Keratinocyte (primary cell): ENCODE measurements around the gene SMG9.

Source experiments
- EZH2 ChIP-seq: IDR thresholded peaks from one replicate; pipeline ENCODE4 v1.6.1; 2012; ENCODE audit warnings: inconsistent platforms, mild to moderate bottlenecking, low read length, moderate library complexity
- TF ChIP-seq, protein P1 (sequence below), 3 experiments: IDR thresholded peaks in 1 of 3; conservative IDR thresholded peaks in 1 of 3; optimal IDR thresholded peaks in 1 of 3; 2 replicates in 2 of 3; 3 replicates in 1 of 3; pipeline versions ENCODE3 to v1.5.1; 2011; ENCODE audit warnings: low read length in 3 of 3, mild to moderate bottlenecking in 3 of 3, moderate library complexity in 2 of 3, control low read depth in 1 of 3, inconsistent platforms in 1 of 3; ENCODE audit not compliant: insufficient read depth in 2 of 3; ENCODE audit errors: extremely low read depth in 1 of 3

DNA sequence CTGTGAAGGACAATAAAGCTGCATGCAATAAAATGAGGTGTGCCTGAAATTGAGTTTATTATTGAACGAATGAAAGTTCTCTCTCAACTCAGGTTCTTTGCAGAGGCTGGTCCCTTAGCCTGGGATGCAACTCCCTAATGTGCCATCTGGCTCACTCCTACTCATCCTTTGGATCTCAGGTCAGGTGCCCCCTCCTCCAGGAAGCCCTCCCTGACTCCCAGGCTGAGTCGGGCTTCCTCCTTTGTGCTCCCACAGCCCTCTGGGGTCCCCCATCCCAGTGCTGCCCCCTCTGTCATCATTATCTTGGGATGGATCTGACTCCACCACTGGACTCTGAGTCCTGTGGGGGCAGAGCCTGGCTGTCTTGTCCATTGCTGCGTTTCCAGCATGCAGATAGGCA, 41.6 kb downstream of the SMG9 start:
- TF ChIP-seq, protein P1, sequence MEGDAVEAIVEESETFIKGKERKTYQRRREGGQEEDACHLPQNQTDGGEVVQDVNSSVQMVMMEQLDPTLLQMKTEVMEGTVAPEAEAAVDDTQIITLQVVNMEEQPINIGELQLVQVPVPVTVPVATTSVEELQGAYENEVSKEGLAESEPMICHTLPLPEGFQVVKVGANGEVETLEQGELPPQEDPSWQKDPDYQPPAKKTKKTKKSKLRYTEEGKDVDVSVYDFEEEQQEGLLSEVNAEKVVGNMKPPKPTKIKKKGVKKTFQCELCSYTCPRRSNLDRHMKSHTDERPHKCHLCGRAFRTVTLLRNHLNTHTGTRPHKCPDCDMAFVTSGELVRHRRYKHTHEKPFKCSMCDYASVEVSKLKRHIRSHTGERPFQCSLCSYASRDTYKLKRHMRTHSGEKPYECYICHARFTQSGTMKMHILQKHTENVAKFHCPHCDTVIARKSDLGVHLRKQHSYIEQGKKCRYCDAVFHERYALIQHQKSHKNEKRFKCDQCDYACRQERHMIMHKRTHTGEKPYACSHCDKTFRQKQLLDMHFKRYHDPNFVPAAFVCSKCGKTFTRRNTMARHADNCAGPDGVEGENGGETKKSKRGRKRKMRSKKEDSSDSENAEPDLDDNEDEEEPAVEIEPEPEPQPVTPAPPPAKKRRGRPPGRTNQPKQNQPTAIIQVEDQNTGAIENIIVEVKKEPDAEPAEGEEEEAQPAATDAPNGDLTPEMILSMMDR (optimal IDR thresholded peaks at IDR 0.05 in 1 of 3, IDR thresholded peaks at IDR 0.05 in 1 of 3, conservative IDR thresholded peaks at IDR 0.05 in 1 of 3; ENCODE audit: extremely low read depth in 1 of 3, insufficient read depth in 2 of 3, low read length in 3 of 3), result no peak
- no peak for TF ChIP-seq EZH2
